ENCODE data around the gene LCE1A.
A peak's percentile ranks its signal among the peaks of the same experiment; 100 is the strongest.

Gene LCE1A

DNA sequence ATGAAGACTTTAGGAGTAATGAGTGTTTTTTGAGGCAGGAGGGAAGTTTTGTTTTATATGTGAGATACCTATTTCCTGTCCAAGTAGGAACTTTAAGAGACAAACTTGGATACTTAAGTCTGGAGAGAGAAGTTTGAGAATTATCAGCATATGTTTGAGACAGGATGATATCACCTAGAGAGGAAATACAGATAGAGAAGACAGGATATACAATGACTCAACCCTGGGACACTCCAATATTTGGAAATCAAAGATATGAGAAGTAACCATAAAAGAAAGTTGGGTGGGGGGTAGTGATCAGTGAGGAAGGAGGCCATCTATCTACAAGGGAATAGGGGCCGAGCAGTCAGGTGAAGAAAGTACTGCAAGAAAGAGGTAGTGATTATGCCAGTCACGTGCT lies 39.0 kb downstream of the LCE1A start:
- FAIRE-seq (no peak), DNase-seq (ENCODE audit: insufficient read length, low spot score) (no peak)
- TF ChIP-seq, protein P1, sequence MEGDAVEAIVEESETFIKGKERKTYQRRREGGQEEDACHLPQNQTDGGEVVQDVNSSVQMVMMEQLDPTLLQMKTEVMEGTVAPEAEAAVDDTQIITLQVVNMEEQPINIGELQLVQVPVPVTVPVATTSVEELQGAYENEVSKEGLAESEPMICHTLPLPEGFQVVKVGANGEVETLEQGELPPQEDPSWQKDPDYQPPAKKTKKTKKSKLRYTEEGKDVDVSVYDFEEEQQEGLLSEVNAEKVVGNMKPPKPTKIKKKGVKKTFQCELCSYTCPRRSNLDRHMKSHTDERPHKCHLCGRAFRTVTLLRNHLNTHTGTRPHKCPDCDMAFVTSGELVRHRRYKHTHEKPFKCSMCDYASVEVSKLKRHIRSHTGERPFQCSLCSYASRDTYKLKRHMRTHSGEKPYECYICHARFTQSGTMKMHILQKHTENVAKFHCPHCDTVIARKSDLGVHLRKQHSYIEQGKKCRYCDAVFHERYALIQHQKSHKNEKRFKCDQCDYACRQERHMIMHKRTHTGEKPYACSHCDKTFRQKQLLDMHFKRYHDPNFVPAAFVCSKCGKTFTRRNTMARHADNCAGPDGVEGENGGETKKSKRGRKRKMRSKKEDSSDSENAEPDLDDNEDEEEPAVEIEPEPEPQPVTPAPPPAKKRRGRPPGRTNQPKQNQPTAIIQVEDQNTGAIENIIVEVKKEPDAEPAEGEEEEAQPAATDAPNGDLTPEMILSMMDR (IDR thresholded peaks at IDR 0.05; ENCODE audit: insufficient read depth, missing control alignments), result no peak

DNA sequence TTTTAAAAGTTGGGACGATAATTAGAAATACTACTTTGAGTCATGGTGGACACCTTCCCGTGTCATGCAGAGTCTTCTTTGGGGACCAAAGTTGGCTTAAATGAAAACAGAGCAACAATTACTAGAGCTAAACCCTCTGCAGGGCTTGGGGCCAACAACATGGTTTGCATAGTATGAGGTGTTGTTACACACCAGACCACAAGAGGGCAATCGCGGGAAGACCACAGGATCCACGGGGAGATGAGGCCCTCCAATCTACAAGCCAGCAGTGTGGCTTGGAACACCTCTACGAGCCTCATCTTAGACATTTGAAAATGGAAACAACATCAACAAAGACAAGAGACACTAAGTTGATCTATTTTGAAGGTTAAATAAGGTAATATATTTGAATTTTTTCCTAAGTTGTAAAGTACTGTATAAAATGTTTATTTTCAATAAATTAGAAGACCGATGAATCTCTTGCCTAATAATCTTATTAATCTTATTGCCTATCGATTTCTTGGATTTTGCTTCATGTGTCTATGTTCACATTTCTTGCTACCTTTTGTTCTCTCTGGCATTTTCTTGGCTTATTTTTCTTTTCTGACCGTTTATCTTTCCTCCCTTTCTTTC lies 42.6 kb downstream of the LCE1A start:
- FAIRE-seq, result no peak
- no peak for DNase-seq (ENCODE audit: insufficient read length, low spot score)

DNA sequence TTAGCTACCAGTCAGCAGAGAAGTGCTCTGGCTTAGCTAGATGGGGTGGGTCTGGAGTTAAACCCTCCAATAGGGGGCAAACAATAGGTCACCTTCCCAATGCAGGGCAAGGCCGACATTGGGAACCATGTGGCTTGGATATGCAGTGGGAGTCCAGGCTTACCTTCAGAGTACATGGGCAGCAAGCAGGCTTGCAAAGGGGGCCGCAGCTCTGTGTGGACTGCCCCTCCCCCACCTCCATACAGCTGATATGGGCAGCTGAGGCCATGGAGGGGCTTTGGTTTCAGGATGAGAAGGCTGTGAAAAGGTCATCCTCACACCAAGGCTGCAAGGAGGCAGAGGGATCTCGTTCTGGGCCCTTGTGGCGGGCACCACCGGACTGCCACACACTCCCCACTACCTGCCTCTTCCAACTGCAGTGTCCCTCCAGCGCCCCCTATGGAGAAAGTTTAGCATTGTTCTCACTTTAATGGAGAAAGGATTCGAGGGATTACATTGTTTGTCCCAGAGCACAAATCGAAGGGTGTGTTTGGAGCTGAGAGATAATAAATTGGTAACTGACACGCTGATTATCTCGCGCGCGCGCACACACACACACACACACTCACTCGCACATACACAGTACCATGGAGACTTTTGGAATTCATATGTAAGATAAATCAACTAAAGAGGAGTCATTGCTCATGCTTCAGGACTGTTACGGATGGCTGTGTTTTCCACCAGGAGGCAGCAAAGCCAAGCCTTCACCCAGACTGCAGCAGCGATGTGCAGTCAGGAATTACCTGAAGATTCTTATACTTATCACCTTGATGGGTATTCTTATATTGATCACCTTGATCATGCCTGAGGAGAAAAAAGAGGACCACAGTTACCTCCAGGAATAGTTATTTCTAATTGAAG lies 43.8 kb downstream of the LCE1A start:
- DNase-seq (ENCODE audit: insufficient read length, low spot score), result no peak
- FAIRE-seq, result no peak
- TF ChIP-seq, protein P1 (IDR thresholded peaks at IDR 0.05; ENCODE audit: insufficient read depth, missing control alignments), result peak; percentile 26

More for the DNA sequence above, 42.6 kb downstream of the LCE1A start:
- TF ChIP-seq, protein P1 (IDR thresholded peaks at IDR 0.05; ENCODE audit: insufficient read depth, missing control alignments), result peak; percentile 93

DNA sequence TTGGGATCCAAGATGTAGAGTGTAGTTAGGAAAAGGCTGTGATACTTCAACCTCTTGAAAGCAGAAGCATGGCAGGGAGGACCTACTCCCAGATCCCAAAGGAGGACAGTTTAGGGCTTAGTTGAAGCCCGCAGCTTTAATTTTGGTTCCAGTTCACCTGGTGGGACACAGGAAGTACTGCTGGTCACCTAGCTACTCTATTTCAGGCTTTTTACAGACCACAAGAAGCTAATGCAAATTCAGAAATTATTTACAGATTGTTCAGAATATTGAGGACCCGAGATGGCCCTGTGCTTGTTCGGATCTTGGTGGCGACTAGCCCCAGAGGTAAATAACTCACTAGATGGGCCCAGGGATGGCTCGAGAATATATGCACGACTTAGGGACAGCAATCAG lies 44.5 kb downstream of the LCE1A start:
- DNase-seq (ENCODE audit: insufficient read length, low spot score) (no peak), FAIRE-seq (no peak)
- TF ChIP-seq, protein P1 (IDR thresholded peaks at IDR 0.05; ENCODE audit: insufficient read depth, missing control alignments), result no peak

DNA sequence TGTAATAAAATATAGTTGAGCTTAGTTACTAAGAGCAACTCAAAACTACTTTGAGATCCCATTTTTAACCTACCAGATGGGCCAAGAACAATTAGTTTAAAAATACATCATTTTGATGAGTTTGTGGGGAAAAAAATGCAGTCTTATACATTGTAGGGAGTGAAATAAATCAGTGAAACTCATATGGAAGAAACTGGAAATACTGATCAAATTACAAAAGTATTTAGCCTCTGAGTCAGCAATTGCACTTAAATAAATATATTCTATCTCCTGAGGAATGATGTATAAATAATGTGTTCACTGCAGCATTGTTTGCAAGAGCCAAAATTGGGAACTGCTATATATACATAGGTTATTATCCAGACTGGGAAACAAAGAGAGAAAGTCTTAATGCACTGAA lies 46.2 kb downstream of the LCE1A start:
- TF ChIP-seq, protein P1 (IDR thresholded peaks at IDR 0.05; ENCODE audit: insufficient read depth, missing control alignments), result no peak
- FAIRE-seq, result no peak
- DNase-seq (ENCODE audit: insufficient read length, low spot score), result no peak

DNA sequence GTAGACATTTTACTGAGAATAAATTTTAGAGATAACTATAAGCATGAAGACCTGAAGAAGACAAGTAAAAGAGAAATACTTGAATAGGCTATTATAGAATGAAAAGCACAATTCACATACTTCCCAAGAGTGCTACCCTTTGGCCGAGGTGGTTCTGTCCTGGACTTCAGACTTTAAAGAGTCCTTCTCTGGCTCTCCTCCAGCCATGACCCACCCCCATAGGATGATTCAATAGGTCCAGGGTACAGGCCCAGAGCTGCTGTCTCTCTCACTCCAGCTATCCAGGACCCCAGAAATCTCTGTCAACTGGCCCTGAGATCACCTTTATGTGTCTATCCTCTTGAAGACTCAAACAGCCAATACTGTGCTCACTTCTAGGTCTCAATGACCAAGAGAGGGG lies 49.6 kb downstream of the LCE1A start:
- TF ChIP-seq, protein P1 (IDR thresholded peaks at IDR 0.05; ENCODE audit: insufficient read depth, missing control alignments), result no peak
- FAIRE-seq (no peak), DNase-seq (ENCODE audit: insufficient read length, low spot score) (no peak)

Measured in D721Med (cell line).